Measurements from ENCODE around the gene TADA1. TPM values are rescaled to one million over a fixed set of nuclear protein-coding genes. Genes with fewer than 3 reads are reported as not detected.
A peak's percentile ranks its signal among the peaks of the same experiment; 100 is the strongest.

TADA1 gene
- total and polyA plus RNA-seq, 2 experiments from 2014 or later, result 21.8 to 22.0 TPM

DNA sequence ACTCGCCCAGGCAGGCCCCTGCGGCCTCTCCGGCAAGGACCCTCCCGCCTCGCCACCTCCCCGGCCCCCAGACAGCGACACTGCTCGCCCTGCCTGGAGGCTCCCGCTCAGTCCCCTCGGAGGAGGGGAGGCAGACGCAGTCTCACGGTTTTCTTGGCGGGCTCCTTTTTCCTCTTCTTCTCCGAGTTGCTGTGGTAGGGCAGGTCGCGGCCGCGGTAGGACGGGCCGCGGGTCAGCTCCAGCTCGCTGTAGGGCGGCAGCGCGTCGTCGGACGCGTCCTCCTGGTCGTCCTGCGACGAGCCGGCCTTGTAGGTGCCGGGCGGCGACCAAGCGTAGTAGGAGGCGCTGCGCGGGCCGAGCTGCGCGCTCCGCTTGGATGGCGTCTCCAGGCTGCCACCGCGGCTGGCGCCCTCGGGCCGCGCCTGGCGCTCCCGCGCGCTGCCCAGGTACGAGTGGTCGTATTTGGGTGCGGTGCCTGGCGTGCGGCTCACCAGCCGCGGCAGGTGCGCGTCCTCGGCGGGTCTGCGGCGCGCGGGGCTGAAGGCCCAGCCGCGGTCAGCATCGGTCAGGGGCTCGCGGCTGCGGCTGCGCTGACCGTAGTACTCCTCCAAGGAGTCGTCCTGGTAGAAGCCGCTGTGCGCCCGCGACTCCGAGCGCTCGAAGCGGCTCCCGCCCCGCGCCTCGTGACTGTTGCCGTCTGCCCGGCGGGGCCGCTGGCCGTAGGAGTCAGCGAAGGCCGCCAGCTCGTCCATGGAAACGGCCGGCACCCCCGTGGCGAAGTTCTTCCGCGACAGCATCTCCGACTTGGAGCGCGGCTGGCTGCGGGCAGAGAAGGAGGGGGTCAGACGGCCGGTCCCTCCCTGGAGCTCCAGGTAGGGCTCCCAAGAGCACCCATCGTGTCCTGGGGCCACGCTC, 44.8 kb upstream of the TADA1 start:
- H3K9me3 Mint-ChIP-seq, result no peaks in the 10 kb centered on the region; the same call in 2 of the 3 replicates
- Histone ChIP-seq H3K4me2 (peak overlapping the region; percentile 90), H3K9me2 (ENCODE audit: insufficient read depth) (peaks cover 5% of the 10 kb centered on the region; the same call in 1 of the 2 replicates), H3K4me1 (ENCODE audit: insufficient read depth) (peaks cover 8% of the 10 kb centered on the region), H3K27me3 (ENCODE audit: insufficient read depth) (peaks cover 54% of the 10 kb centered on the region), H3K27ac (ENCODE audit: low read depth) (no peak overlapping the region), H3K79me2 (replicated peaks; ENCODE audit: insufficient read depth) (no peaks in the 10 kb centered on the region), H2AFZ (peak overlapping the region; percentile 100), H3K4me3 (peak overlapping the region; percentile 64), H4K20me1 (replicated peaks; ENCODE audit: insufficient read depth) (no peaks in the 10 kb centered on the region; the same call in 1 of the 2 replicates), H3F3A (replicated peaks; ENCODE audit: low read depth) (0 out of 2 replicates have a peak, but pooled peaks cover 9% of the 10 kb centered on the region), H3K36me3 (ENCODE audit: insufficient read depth) (no peaks in the 10 kb centered on the region; the same call in 1 of the 2 replicates)
- DNase-seq (ENCODE audit: low spot score) (peak; percentile 79), ATAC-seq (peak; percentile 88)
- H3K4me1 Mint-ChIP-seq, result peaks cover 23% of the 10 kb centered on the region
- H3K27ac Mint-ChIP-seq, result no peak overlapping the region
- H3K36me3 Mint-ChIP-seq (ENCODE audit: low read depth), result no peaks in the 10 kb centered on the region
- peaks cover 46% of the 10 kb centered on the region for H3K27me3 Mint-ChIP-seq (ENCODE audit: insufficient read depth, low read depth, poor library complexity)
- TF ChIP-seq EZH2phosphoT487 (IDR thresholded peaks at IDR 0.05; ENCODE audit: unreplicated experiment) (no peak), EZH2 (IDR thresholded peaks at IDR 0.05; ENCODE audit: low read depth, unreplicated experiment) (peak; percentile 70), ZNF331 (CRISPR knock-in tag; IDR thresholded peaks at IDR 0.05; ENCODE audit: low read depth) (no peak), JUNB (IDR thresholded peaks at IDR 0.05; ENCODE audit: unreplicated experiment) (no peak)
- TF ChIP-seq, protein P1, sequence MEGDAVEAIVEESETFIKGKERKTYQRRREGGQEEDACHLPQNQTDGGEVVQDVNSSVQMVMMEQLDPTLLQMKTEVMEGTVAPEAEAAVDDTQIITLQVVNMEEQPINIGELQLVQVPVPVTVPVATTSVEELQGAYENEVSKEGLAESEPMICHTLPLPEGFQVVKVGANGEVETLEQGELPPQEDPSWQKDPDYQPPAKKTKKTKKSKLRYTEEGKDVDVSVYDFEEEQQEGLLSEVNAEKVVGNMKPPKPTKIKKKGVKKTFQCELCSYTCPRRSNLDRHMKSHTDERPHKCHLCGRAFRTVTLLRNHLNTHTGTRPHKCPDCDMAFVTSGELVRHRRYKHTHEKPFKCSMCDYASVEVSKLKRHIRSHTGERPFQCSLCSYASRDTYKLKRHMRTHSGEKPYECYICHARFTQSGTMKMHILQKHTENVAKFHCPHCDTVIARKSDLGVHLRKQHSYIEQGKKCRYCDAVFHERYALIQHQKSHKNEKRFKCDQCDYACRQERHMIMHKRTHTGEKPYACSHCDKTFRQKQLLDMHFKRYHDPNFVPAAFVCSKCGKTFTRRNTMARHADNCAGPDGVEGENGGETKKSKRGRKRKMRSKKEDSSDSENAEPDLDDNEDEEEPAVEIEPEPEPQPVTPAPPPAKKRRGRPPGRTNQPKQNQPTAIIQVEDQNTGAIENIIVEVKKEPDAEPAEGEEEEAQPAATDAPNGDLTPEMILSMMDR (conservative IDR thresholded peaks at IDR 0.05; ENCODE audit: low read depth in 2 of 2), result peak in 1 of 2 experiments; percentile 17; a peak in 1 of 4 replicates
- TF ChIP-seq, protein P2, sequence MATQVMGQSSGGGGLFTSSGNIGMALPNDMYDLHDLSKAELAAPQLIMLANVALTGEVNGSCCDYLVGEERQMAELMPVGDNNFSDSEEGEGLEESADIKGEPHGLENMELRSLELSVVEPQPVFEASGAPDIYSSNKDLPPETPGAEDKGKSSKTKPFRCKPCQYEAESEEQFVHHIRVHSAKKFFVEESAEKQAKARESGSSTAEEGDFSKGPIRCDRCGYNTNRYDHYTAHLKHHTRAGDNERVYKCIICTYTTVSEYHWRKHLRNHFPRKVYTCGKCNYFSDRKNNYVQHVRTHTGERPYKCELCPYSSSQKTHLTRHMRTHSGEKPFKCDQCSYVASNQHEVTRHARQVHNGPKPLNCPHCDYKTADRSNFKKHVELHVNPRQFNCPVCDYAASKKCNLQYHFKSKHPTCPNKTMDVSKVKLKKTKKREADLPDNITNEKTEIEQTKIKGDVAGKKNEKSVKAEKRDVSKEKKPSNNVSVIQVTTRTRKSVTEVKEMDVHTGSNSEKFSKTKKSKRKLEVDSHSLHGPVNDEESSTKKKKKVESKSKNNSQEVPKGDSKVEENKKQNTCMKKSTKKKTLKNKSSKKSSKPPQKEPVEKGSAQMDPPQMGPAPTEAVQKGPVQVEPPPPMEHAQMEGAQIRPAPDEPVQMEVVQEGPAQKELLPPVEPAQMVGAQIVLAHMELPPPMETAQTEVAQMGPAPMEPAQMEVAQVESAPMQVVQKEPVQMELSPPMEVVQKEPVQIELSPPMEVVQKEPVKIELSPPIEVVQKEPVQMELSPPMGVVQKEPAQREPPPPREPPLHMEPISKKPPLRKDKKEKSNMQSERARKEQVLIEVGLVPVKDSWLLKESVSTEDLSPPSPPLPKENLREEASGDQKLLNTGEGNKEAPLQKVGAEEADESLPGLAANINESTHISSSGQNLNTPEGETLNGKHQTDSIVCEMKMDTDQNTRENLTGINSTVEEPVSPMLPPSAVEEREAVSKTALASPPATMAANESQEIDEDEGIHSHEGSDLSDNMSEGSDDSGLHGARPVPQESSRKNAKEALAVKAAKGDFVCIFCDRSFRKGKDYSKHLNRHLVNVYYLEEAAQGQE (IDR thresholded peaks at IDR 0.05; ENCODE audit: unreplicated experiment), result no peak
- H3K4me3 Mint-ChIP-seq, result peak overlapping the region; percentile 78

DNA sequence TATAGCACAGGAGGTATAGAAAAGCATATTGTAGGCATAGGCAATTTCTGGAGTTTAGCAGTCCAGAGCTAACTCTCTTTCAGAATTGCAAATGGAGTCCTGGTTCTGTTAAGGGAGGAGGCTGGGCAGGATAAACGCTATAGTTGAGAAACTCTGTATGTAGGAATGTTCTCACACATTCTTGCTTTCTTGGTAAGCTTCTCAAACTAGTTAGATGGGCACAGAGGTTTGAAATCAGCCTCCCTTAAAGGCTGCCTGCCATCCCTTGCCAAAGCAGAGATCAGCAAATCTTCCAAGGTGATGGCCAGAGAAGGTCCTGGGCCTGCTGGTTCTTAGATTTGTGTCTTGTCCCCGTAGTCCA, 42.9 kb upstream of the TADA1 start:
- peaks cover 46% of the 10 kb centered on the region for H3K27me3 Mint-ChIP-seq (ENCODE audit: insufficient read depth, low read depth, poor library complexity)

More for the DNA sequence above, 42.9 kb upstream of the TADA1 start:
- Histone ChIP-seq H3K4me1 (ENCODE audit: insufficient read depth) (peaks cover 8% of the 10 kb centered on the region), H3K4me3 (no peak overlapping the region), H2AFZ (no peak overlapping the region), H3K36me3 (ENCODE audit: insufficient read depth) (no peaks in the 10 kb centered on the region; the same call in 1 of the 2 replicates), H3K9me2 (ENCODE audit: insufficient read depth) (peaks cover 5% of the 10 kb centered on the region; the same call in 1 of the 2 replicates), H3K79me2 (replicated peaks; ENCODE audit: insufficient read depth) (no peaks in the 10 kb centered on the region), H3K4me2 (no peak overlapping the region), H4K20me1 (replicated peaks; ENCODE audit: insufficient read depth) (no peaks in the 10 kb centered on the region), H3K27me3 (ENCODE audit: insufficient read depth) (peaks cover 54% of the 10 kb centered on the region), H3F3A (replicated peaks; ENCODE audit: low read depth) (0 out of 2 replicates have a peak, but pooled peaks cover 9% of the 10 kb centered on the region), H3K27ac (ENCODE audit: low read depth) (no peak overlapping the region)
- Mint-ChIP-seq H3K9me3 (no peaks in the 10 kb centered on the region; the same call in 2 of the 3 replicates), H3K4me3 (no peak overlapping the region), H3K4me1 (peaks cover 19% of the 10 kb centered on the region), H3K27ac (no peak overlapping the region), H3K36me3 (ENCODE audit: low read depth) (no peaks in the 10 kb centered on the region)
- TF ChIP-seq, protein P1 (conservative IDR thresholded peaks at IDR 0.05; ENCODE audit: low read depth in 2 of 2), result no peak
- TF ChIP-seq ZNF114 (CRISPR knock-in tag; IDR thresholded peaks at IDR 0.05), result no peak
- no peak for TF ChIP-seq CREB1 (CRISPR knock-in tag; IDR thresholded peaks at IDR 0.05; ENCODE audit: low read depth)
- TF ChIP-seq, protein P3, sequence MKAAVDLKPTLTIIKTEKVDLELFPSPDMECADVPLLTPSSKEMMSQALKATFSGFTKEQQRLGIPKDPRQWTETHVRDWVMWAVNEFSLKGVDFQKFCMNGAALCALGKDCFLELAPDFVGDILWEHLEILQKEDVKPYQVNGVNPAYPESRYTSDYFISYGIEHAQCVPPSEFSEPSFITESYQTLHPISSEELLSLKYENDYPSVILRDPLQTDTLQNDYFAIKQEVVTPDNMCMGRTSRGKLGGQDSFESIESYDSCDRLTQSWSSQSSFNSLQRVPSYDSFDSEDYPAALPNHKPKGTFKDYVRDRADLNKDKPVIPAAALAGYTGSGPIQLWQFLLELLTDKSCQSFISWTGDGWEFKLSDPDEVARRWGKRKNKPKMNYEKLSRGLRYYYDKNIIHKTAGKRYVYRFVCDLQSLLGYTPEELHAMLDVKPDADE (IDR thresholded peaks at IDR 0.05), result no peak
- no peak for ATAC-seq
- DNase-seq (ENCODE audit: low spot score), result no peak
